ENCODE measurements around the gene PLPP4.

PLPP4 gene

GRCh38 chr10:120483651-120484301 lies 26.7 kb downstream of the PLPP4 start:
- no peak for DNase-seq (ENCODE audit: extremely low read depth, low read depth)
- no peak for TF ChIP-seq CTCF (IDR thresholded peaks at IDR 0.05; ENCODE audit: low read depth, low read length)

- TF ChIP-seq CTCF (IDR thresholded peaks at IDR 0.05; ENCODE audit: low read depth, low read length) = no peak
- no peak for DNase-seq (ENCODE audit: extremely low read depth, low read depth)
Measured at GRCh38 chr10:120485946-120486345, 28.9 kb downstream of the PLPP4 start.

- no peak for DNase-seq (ENCODE audit: extremely low read depth, low read depth)
- no peak for TF ChIP-seq CTCF (IDR thresholded peaks at IDR 0.05; ENCODE audit: low read depth, low read length)
Measured at GRCh38 chr10:120486671-120487205, 29.7 kb downstream of the PLPP4 start.

GRCh38 chr10:120490288-120490687 lies 33.3 kb downstream of the PLPP4 start:
- DNase-seq (ENCODE audit: extremely low read depth, low read depth) = no peak
- TF ChIP-seq CTCF (IDR thresholded peaks at IDR 0.05; ENCODE audit: low read depth, low read length) = no peak

- TF ChIP-seq CTCF (IDR thresholded peaks at IDR 0.05; ENCODE audit: low read depth, low read length) = no peak
Measured at GRCh38 chr10:120492346-120492745, 35.3 kb downstream of the PLPP4 start.

GRCh38 chr10:120493411-120494312 lies 36.6 kb downstream of the PLPP4 start:
- no peak for TF ChIP-seq CTCF (IDR thresholded peaks at IDR 0.05; ENCODE audit: low read depth, low read length)
- no peak for DNase-seq (ENCODE audit: extremely low read depth, low read depth)

More at GRCh38 chr10:120492346-120492745, 35.3 kb downstream of the PLPP4 start:
- DNase-seq (ENCODE audit: extremely low read depth, low read depth) = no peak

GRCh38 chr10:120494313-120494710 lies 37.3 kb downstream of the PLPP4 start:
- no peak for TF ChIP-seq CTCF (IDR thresholded peaks at IDR 0.05; ENCODE audit: low read depth, low read length)
- DNase-seq (ENCODE audit: extremely low read depth, low read depth) = no peak

All from AG09319 (cell line).